H1 (cell line): ENCODE data around the gene ALLC. TPM values are rescaled to one million over a fixed set of nuclear protein-coding genes. Genes with fewer than 3 reads are reported as not detected.

ENCODE experiments used
- TBP ChIP-seq: IDR thresholded peaks from 2 replicates; pipeline ENCODE4 v1.6.1; 2011; ENCODE audit warnings: low read depth, low read length, improper control_type of control experiment
- polyA plus RNA-seq, 7 experiments: library from polyadenylated mRNA; depleted of rRNA in 3 of 7; stranded (reverse) in 5 of 7; unstranded in 2 of 7; fragments of >200 nt in 5 of 7; fragments of 200-250 nt in 2 of 7; gene quantifications; 1 replicate in 5 of 7; 2 replicates in 1 of 7; 4 replicates in 1 of 7; pipeline versions ENCODE4 v1.2.1 to v1.2.3, GENCODE V29; 2011 to 2013; ENCODE audit warnings: missing spikeins in 2 of 7, mixed read lengths in 2 of 7
- total RNA-seq: library from RNA; stranded (reverse); fragmentation: NEBNext Ultra II Directional; extraction: Animal tissue kit (Norgen Biotek cat#: 25700); gene quantifications from 2 replicates; pipeline ENCODE4 v1.2.1, GENCODE V29; 2021

ALLC gene
- total and polyA plus RNA-seq, 2 of the 8 experiments (the other 6 are each of a cell fraction or from before 2014, with no cell fraction given): not detected

- TF ChIP-seq TBP: no peak
Observed at GRCh38 chr2:3739313-3739712, 81.3 kb downstream of the ALLC start (continued).
